Stomach (tissue), 4 donors: ENCODE measurements around the gene MALRD1.

ENCODE experiments used
- POLR2A ChIP-seq, 4 donors: fragments of 450-650 bp; IDR thresholded peaks; one replicate each; pipeline ENCODE4 v1.6.1; 2016; ENCODE audit warnings: antibody characterized with exemption in 4 of 4, control low read depth in 2 of 4, mild to moderate bottlenecking in 1 of 4, moderate library complexity in 1 of 4
- POLR2AphosphoS5 ChIP-seq, 3 donors: sonication (generic); formaldehyde crosslinking; IDR thresholded peaks; one replicate each; pipeline ENCODE4 v1.6.1; 2016; ENCODE audit warnings: antibody characterized with exemption in 3 of 3
- TF ChIP-seq, protein P1 (sequence below), 7 experiments: fragments of 450-650 bp in 4 of 7; fragments of 200-600 bp in 3 of 7; sonication (generic) in 3 of 7; IDR thresholded peaks; one replicate each; pipeline ENCODE4 v1.5.1; 2016 to 2019; ENCODE audit warnings: antibody characterized with exemption in 7 of 7, control low read depth in 2 of 7, mild to moderate bottlenecking in 1 of 7

DNA sequence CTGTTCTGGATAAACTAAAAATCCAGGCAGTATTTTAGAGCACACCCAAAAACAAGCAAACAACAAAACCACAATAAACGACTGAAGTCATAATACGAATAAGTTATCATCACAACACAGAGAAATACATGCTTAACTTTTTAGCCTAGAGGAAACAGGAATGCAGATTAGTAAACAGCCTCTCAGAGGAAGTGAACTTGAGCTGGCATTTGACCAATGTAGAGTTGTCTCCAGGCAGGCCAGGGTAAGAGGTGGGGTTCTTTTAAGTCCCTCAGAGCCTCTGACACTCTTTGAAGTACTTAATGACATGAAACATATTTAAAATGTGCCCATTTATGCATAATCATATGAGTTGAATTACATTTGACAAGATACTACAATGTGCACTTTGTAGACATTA lies 724.4 kb downstream of the MALRD1 start:
- TF ChIP-seq, protein P1, sequence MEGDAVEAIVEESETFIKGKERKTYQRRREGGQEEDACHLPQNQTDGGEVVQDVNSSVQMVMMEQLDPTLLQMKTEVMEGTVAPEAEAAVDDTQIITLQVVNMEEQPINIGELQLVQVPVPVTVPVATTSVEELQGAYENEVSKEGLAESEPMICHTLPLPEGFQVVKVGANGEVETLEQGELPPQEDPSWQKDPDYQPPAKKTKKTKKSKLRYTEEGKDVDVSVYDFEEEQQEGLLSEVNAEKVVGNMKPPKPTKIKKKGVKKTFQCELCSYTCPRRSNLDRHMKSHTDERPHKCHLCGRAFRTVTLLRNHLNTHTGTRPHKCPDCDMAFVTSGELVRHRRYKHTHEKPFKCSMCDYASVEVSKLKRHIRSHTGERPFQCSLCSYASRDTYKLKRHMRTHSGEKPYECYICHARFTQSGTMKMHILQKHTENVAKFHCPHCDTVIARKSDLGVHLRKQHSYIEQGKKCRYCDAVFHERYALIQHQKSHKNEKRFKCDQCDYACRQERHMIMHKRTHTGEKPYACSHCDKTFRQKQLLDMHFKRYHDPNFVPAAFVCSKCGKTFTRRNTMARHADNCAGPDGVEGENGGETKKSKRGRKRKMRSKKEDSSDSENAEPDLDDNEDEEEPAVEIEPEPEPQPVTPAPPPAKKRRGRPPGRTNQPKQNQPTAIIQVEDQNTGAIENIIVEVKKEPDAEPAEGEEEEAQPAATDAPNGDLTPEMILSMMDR (IDR thresholded peaks at IDR 0.05): no peak
- no peak for TF ChIP-seq POLR2AphosphoS5 (IDR thresholded peaks at IDR 0.05)
- TF ChIP-seq POLR2A (IDR thresholded peaks at IDR 0.05): no peak
